ENCODE data around the gene ROBO1. TPM values are rescaled to one million over a fixed set of nuclear protein-coding genes. Genes with fewer than 3 reads are reported as not detected.

The ROBO1 gene
- total RNA-seq, 1 experiment from 2014 or later, result 33.9 TPM

GRCh38 chr3:79006077-79006476, 761.7 kb downstream of the ROBO1 start:
- Mint-ChIP-seq H3K36me3 (ENCODE audit: insufficient read depth, unreplicated experiment) (no peaks in the 10 kb centered on the region), H3K9me3 (ENCODE audit: low read depth, unreplicated experiment) (no peaks in the 10 kb centered on the region), H3K27ac (ENCODE audit: unreplicated experiment) (no peak overlapping the region), H3K4me3 (ENCODE audit: low read depth, unreplicated experiment) (no peak overlapping the region), H3K27me3 (ENCODE audit: unreplicated experiment) (no peaks in the 10 kb centered on the region), H3K4me1 (ENCODE audit: low read depth, unreplicated experiment) (peaks cover 9% of the 10 kb centered on the region)
- TF ChIP-seq CTCF (IDR thresholded peaks at IDR 0.05; ENCODE audit: unreplicated experiment), result no peak
- CTCF ChIA-PET, result interaction anchor here (1.3 kb wide), 1 partner anchor 11 kb away, joined by 4 read pairs; no protein-coding TSS in a partner anchor
- no peak for DNase-seq
- intact Hi-C loops (cut with micrococcal nuclease; ENCODE audit: unreplicated experiment), result no loop called here
- BruUV-seq (replicated peaks), result no TSS peak

DNA sequence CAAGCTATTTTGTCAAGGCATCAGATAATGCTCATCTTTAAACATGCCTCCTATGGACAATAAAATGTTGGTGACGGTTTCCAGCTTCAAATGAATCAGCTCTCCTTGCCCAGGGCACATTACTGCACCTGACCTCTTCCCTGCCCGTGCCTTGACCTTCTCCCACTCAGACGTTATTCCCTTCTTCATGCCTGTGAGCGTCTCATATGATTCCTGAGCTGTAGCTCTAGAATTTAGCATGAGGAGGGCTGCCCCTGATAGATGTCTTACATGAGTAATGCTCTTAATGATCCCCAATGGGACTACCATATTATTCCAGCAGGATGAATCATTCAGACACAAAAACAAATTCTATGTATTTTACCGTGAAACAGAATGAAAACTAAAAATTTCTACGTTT, 762.7 kb downstream of the ROBO1 start:
- no peak overlapping the region for H3K27ac Mint-ChIP-seq (ENCODE audit: unreplicated experiment)
- CTCF ChIA-PET, result interaction anchor here (1.3 kb wide), 1 partner anchor 12 kb away, joined by 4 read pairs; no protein-coding TSS in a partner anchor
- no TSS peak for BruUV-seq (replicated peaks)
- H3K27me3 Mint-ChIP-seq (ENCODE audit: unreplicated experiment), result no peaks in the 10 kb centered on the region
- DNase-seq, result no peak
- no peak overlapping the region for H3K4me3 Mint-ChIP-seq (ENCODE audit: low read depth, unreplicated experiment)
- peaks cover 9% of the 10 kb centered on the region for H3K4me1 Mint-ChIP-seq (ENCODE audit: low read depth, unreplicated experiment)
- TF ChIP-seq CTCF (IDR thresholded peaks at IDR 0.05; ENCODE audit: unreplicated experiment), result no peak
- H3K36me3 Mint-ChIP-seq (ENCODE audit: insufficient read depth, unreplicated experiment), result no peaks in the 10 kb centered on the region
- no peaks in the 10 kb centered on the region for H3K9me3 Mint-ChIP-seq (ENCODE audit: low read depth, unreplicated experiment)
- intact Hi-C loops (cut with micrococcal nuclease; ENCODE audit: unreplicated experiment), result no loop called here

DNA sequence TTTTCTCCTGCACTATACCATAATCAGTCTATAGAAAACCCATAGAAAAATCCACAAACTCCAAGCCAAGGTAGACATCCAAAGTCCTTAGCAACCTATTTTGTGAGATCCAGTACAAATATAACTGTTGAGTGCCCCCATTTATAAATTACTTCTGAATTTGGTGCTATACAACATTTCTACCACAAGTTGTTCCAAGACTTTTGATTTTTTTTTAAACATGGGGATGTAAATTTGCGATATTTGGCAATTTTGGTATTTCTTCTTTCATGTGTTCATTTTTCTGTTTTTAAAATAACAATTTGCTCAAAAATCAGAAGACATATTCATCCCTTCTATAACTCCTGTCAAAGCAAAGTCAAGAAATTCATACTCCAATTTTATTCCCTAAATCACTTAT, 763.8 kb downstream of the ROBO1 start:
- H3K27me3 Mint-ChIP-seq (ENCODE audit: unreplicated experiment), result no peaks in the 10 kb centered on the region
- CTCF ChIA-PET, result no interaction called here
- intact Hi-C loops (cut with micrococcal nuclease; ENCODE audit: unreplicated experiment), result no loop called here
- H3K36me3 Mint-ChIP-seq (ENCODE audit: insufficient read depth, unreplicated experiment), result no peaks in the 10 kb centered on the region
- BruUV-seq (replicated peaks), result no TSS peak
- no peaks in the 10 kb centered on the region for H3K9me3 Mint-ChIP-seq (ENCODE audit: low read depth, unreplicated experiment)
- no peak for DNase-seq
- peaks cover 9% of the 10 kb centered on the region for H3K4me1 Mint-ChIP-seq (ENCODE audit: low read depth, unreplicated experiment)
- H3K27ac Mint-ChIP-seq (ENCODE audit: unreplicated experiment), result no peak overlapping the region
- TF ChIP-seq CTCF (IDR thresholded peaks at IDR 0.05; ENCODE audit: unreplicated experiment), result no peak
- no peak overlapping the region for H3K4me3 Mint-ChIP-seq (ENCODE audit: low read depth, unreplicated experiment)

- peaks cover 9% of the 10 kb centered on the region for H3K4me1 Mint-ChIP-seq (ENCODE audit: low read depth, unreplicated experiment)
- no peaks in the 10 kb centered on the region for H3K36me3 Mint-ChIP-seq (ENCODE audit: insufficient read depth, unreplicated experiment)
- no TSS peak for BruUV-seq (replicated peaks)
- H3K27ac Mint-ChIP-seq (ENCODE audit: unreplicated experiment), result no peak overlapping the region
- DNase-seq, result no peak
- intact Hi-C loops (cut with micrococcal nuclease; ENCODE audit: unreplicated experiment), result no loop called here
- no peaks in the 10 kb centered on the region for H3K27me3 Mint-ChIP-seq (ENCODE audit: unreplicated experiment)
- H3K9me3 Mint-ChIP-seq (ENCODE audit: low read depth, unreplicated experiment), result no peaks in the 10 kb centered on the region
- H3K4me3 Mint-ChIP-seq (ENCODE audit: low read depth, unreplicated experiment), result no peak overlapping the region
- CTCF ChIA-PET, result no interaction called here
- no peak for TF ChIP-seq CTCF (IDR thresholded peaks at IDR 0.05; ENCODE audit: unreplicated experiment)
These were observed 765.1 kb downstream of the ROBO1 start for GRCh38 chr3:79002465-79003372.
